Hindlimb muscle (tissue), 1 donor: Measurements from ENCODE around the gene NR0B2. TPM values are rescaled to one million over a fixed set of nuclear protein-coding genes. Genes with fewer than 3 reads are reported as not detected.
"Not testable (repeated sequence)": the region's sequence is repeated elsewhere in the genome, so short reads cannot be mapped to it uniquely, and the experiment has no call there.

ENCODE experiments used
- DNase-seq: peaks from one replicate; pipeline ENCODE4 v3.0.0-alpha.2; 2013
- polyA plus RNA-seq: library from polyadenylated mRNA; unstranded; fragments of 120-200 nt; gene quantifications from one replicate; pipeline ENCODE4 v1.2.1, GENCODE V29; 2013; ENCODE audit not compliant: insufficient read length

Gene NR0B2
- polyA plus RNA-seq, 1 donor = not detected

- DNase-seq = no peak
Measured at GRCh38 chr1:26888231-26888630, 25.5 kb downstream of the NR0B2 start.

- DNase-seq = no peak
Measured at GRCh38 chr1:26887125-26887524, 26.6 kb downstream of the NR0B2 start.

GRCh38 chr1:26882696-26883463 lies 30.9 kb downstream of the NR0B2 start:
- DNase-seq = no peak

GRCh38 chr1:26881611-26882010 lies 32.2 kb downstream of the NR0B2 start:
- DNase-seq = not testable (repeated sequence)

GRCh38 chr1:26879793-26880192 lies 34.0 kb downstream of the NR0B2 start:
- no peak for DNase-seq

GRCh38 chr1:26877326-26877725 lies 36.4 kb downstream of the NR0B2 start:
- DNase-seq = no peak

GRCh38 chr1:26874896-26875295 lies 38.9 kb downstream of the NR0B2 start:
- DNase-seq = no peak

GRCh38 chr1:26873097-26873496 lies 40.7 kb downstream of the NR0B2 start:
- DNase-seq = not testable (repeated sequence)

GRCh38 chr1:26864610-26865480 lies 48.9 kb downstream of the NR0B2 start:
- peak; percentile 98 for DNase-seq

GRCh38 chr1:26863685-26864077 lies 50.1 kb downstream of the NR0B2 start:
- DNase-seq = no peak

GRCh38 chr1:26862781-26863684 lies 50.7 kb downstream of the NR0B2 start, which contains the start of gene SFN:
TSS of gene SFN (plus strand) at chr1:26863149. CDS start at chr1:26863213, 64 bp downstream.
- DNase-seq = no peak

- no peak for DNase-seq
Measured at GRCh38 chr1:26861889-26862378, 51.8 kb downstream of the NR0B2 start.

Other genes with a start within 250 kb of the NR0B2 start
- 53.6 TPM for gene ARID1A, start 218.0 kb downstream of the NR0B2 start, polyA plus RNA-seq
- 9.8 TPM for gene PIGV, start 126.0 kb downstream of the NR0B2 start, polyA plus RNA-seq
- 18.6 TPM for gene ZDHHC18, start 87.3 kb downstream of the NR0B2 start, polyA plus RNA-seq
- gene SFN, start 50.8 kb downstream of the NR0B2 start, polyA plus RNA-seq = 1.1 TPM
- 25.9 TPM for gene GPN2, start 23.7 kb downstream of the NR0B2 start, polyA plus RNA-seq
- gene GPATCH3, start 13.5 kb downstream of the NR0B2 start, polyA plus RNA-seq = 13.9 TPM
- gene NUDC, start 7.8 kb upstream of the NR0B2 start, polyA plus RNA-seq = 54.8 TPM
- gene KDF1, start 46.5 kb upstream of the NR0B2 start, polyA plus RNA-seq = not detected
- 1.2 TPM for gene TRNP1, start 79.7 kb upstream of the NR0B2 start, polyA plus RNA-seq
- 0.35 TPM for gene TENT5B, start 98.9 kb upstream of the NR0B2 start, polyA plus RNA-seq
- 12.8 TPM for gene SLC9A1, start 241.2 kb upstream of the NR0B2 start, polyA plus RNA-seq